PC-3 (cell line): ENCODE measurements around the gene MED12L.

ENCODE experiments used
- CTCF ChIP-seq: fragments of 300-600 bp; sonication (generic); conservative IDR thresholded peaks from 2 replicates; pipeline ENCODE4 v1.5.1; 2017; ENCODE audit warnings: antibody characterized with exemption, low read depth, mild to moderate bottlenecking, low read length
- EZH2 ChIP-seq: fragments of 300-600 bp; sonication (generic); IDR thresholded peaks from one replicate; pipeline ENCODE4 v1.6.1; 2017; ENCODE audit warnings: antibody characterized with exemption, mild to moderate bottlenecking, low read length; ENCODE audit not compliant: unreplicated experiment
- EZH2phosphoT487 ChIP-seq: fragments of 300-600 bp; sonication (generic); IDR thresholded peaks from 2 replicates; pipeline ENCODE4 v1.6.1; 2018; ENCODE audit warnings: mild to moderate bottlenecking, antibody characterized with exemption, low read length, borderline replicate concordance

- TF ChIP-seq CTCF (no peak), EZH2 (no peak), EZH2phosphoT487 (no peak)
These were observed 70.1 kb downstream of the MED12L start for GRCh38 chr3:151155409-151156128.
